Purkinje cell (primary cell): Measurements from ENCODE around the gene OR52B4. TPM values are rescaled to one million over a fixed set of nuclear protein-coding genes. Genes with fewer than 3 reads are reported as not detected.

Experiments
- polyA plus RNA-seq: library from polyadenylated mRNA; unstranded; fragments of >200 nt; fragmentation: Nextera tagmentation; gene quantifications from 2 replicates; pipeline ENCODE4 v1.2.1, GENCODE V29; 2014

The OR52B4 gene
- polyA plus RNA-seq, result not detected in 2 replicates

DNA sequence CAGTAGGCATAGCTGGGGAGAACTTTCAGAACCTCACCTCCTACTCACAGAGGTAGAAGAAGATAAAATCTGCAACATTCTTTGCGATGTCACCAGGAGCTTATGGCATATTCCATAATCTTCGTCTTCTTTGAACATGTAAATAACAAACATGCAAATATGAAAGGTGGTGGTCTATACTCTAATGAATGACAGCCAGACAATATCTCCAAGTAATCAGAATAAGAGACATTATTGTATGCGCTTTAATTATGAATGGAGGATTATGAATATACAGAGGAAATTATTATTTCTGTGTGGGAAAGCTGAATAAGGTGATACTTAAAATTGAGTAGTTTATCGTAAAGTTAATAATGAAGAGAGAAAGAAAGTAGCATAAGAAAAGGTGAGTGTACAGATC, at the start of gene OR52B4:
OR52B4 (minus strand) TSS at position 101 of the 400 bp plus-strand sequence; CDS start at position 10, 91 bp downstream.

GRCh38 chr11:4393209-4393857, 25.1 kb upstream of the OR52B4 start, which contains the start of gene TRIM21:
TSS of gene TRIM21 (minus strand) at chr11:4393702. CDS start at chr11:4390409, 3,293 bp downstream.

Other genes with a start within 250 kb of the OR52B4 start
- gene TRIM21, start 25.3 kb upstream of the OR52B4 start, polyA plus RNA-seq, result 2.8 and 4.3 TPM in 2 replicates
- gene OR52K2, start 80.9 kb upstream of the OR52B4 start, polyA plus RNA-seq, result not detected in 2 replicates
- gene OR52K1, start 114.3 kb upstream of the OR52B4 start, polyA plus RNA-seq, result not detected in 2 replicates
- gene OR52M1, start 176.8 kb upstream of the OR52B4 start, polyA plus RNA-seq, result not detected in 2 replicates
- not detected in 2 replicates for gene OR52I2, start 213.4 kb upstream of the OR52B4 start, polyA plus RNA-seq
- not detected in 2 replicates for gene OR52I1, start 225.7 kb upstream of the OR52B4 start, polyA plus RNA-seq
- gene TRIM68, start 239.8 kb upstream of the OR52B4 start, polyA plus RNA-seq, result 5.0 and 6.0 TPM in 2 replicates